ENCODE measurements around the gene PAM.

GRCh38 chr5:102874054-102874453, 118.9 kb downstream of the PAM start:
- TF ChIP-seq SIN3A (IDR thresholded peaks at IDR 0.05; ENCODE audit: borderline replicate concordance, insufficient read depth, low read depth, low read length) (no peak), CTCF (IDR thresholded peaks at IDR 0.05) (no peak), POLR2AphosphoS5 (IDR thresholded peaks at IDR 0.05; ENCODE audit: low read depth, low read length) (no peak), REST (IDR thresholded peaks at IDR 0.05; ENCODE audit: insufficient read depth in 1 of 2, low read depth in 2 of 2, low read length in 1 of 2) (no peak), TCF7L2 (IDR thresholded peaks at IDR 0.05; ENCODE audit: low read depth, low read length) (no peak)

Measured in Panc1 (cell line).